IPS DF 19.7 (cell line): ENCODE data around the gene MYCL.
"Not testable (repeated sequence)": the region's sequence is repeated elsewhere in the genome, so short reads cannot be mapped to it uniquely, and the experiment has no call there.

Experiments used
- DNase-seq: peaks from one replicate; pipeline ENCODE4 v3.0.0-alpha.2; 2013; ENCODE audit warnings: low read depth, low spot score

The MYCL gene

DNA sequence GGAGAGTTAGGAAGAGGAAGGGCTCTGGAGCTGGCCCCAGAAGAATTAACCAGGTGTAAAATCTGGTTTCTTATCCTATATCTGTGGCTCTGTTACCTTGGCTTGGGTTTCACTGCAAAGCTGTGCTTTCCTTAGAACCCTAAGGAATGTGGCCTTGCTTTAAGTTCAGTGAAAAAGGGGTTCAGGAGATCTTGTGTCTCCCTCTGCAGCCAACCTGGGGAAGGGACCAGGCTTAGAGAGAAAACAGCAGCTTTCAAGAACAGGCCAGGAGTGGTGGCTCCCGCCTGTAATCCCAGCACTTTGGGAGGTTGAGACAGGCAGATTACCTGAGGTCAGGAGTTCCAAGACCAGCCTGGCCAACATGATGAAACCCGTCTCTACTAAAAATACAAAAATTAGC, 16.1 kb upstream of the MYCL start:
- no peak for DNase-seq

DNA sequence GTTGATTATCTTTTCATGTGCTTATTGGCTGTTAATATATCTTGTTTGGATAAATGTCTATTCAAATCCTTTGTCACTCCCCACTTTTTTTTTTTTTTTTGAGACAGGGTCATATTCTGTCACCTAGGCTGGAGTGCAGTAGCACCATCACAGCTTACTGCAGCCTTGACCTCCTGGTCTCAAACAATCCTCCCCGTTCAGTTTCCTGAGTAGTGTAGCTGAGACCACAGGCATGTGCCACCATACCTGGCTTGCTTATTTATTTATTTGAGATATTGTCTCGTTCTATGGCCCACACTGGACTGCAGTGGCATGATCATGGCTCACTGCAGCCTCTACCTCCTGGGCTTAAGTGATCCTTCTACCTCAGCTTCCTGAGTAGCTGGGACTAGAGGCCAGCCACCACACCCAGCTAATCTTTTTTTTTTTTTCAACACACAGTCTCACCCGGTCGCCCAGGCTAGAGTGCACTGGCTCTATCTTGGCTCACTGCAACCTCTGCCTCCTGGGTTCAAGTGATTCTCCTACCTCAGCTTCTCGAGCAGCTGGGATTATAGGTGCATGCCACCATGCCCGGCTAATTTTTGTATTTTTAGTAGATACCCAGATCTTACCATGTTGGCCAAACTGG, 13.9 kb upstream of the MYCL start:
- DNase-seq, result no peak

DNA sequence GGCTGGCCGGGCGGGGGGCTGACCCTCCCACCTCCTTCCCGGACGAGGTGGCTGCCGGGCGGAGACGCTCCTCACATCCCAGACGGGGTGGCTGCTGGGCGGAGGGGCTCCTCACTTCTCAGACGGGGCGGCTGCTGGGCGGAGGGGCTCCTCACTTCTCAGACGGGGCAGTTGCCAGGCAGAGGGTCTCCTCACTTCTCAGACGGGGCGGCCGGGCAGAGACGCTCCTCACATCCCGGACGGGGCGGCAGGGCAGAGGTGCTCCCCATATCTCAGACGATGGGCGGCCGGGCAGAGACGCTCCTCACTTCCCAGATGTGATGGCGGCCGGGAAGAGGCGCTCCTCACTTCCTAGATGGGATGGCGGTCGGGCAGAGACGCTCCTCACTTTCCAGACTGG, 11.4 kb upstream of the MYCL start:
- not testable (repeated sequence) for DNase-seq

DNA sequence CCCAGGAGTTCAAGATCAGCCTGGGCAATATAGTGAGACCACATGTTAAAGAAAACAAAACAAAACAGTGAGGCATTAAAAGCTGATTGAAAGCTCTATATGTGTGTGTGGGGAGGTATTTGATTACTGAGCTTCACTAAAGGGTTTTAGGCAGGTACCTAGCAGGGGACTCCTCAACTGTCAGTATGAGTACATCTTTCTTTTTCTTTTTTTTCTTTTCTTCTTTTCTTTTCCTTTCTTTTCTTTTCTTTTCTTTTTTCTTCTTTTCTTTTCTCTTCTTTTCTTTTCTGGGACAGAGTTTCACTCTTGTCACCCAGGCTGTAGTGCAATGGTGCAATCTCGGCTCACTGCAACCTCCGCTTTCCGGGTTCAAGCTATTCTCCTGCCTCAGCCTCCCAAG, 8.5 kb upstream of the MYCL start:
- no peak for DNase-seq

DNA sequence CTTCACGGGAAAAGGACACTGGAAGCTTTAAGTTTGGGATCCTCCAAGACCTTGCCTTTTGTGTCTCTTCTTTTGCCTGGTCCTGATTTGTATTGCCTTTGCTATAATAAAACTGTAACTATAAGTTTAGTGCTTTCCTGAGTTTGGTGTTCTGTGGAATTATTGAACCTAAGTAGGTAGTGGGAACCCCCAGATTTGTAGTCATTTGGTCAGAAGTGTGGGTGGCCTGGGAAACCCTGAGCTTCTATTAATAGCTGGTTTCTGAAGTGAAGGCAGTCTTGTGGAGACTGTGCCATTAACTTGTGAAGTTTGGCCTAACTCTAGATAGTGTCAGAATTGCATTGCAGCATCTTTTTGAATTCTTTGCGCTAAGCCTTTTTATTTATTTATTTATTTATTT, 6.8 kb upstream of the MYCL start:
- DNase-seq, result no peak

DNA sequence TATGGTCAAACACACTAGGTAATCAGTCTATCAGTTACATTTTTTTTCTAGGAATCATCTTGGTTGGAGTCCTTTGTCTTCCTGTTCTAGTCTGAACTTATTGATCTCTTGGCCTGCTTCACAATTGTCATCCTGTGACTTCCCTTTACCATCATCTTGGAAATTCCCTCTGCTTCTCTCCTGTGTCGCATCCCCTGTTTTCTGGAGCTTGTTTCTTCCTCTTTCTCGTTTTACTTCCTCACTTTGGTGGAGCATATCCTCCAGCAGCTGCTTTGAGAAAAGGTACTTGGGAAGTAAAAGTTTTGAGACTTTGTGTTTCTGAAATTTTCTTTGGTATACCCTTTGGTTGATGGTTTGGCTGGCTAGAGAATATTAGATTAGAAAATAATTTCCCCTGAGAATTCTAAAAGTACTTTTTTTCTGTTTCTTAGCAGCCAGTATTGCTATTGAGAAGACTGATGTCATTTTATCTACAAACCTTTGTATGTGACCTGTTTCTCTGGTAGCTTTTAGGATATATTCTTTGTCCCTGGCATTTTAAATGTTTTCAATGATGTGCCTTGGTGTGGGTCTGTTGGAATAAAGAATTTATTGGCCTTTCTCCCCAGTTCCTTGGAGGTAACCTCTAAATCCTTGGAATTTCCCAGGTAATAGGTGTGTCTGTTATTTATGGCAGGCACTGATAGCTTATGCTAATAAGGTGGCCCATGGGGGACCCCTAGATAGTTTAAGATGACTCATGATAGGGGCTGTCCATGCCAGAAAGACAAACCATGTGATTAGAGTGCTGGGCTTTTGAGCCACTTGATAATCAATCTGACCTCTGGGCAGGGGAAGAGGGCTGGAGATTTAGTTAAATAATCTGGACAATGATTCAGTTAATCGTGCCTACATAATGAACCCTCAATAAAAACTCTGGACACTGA, 6.1 kb upstream of the MYCL start:
- DNase-seq, result no peak

DNA sequence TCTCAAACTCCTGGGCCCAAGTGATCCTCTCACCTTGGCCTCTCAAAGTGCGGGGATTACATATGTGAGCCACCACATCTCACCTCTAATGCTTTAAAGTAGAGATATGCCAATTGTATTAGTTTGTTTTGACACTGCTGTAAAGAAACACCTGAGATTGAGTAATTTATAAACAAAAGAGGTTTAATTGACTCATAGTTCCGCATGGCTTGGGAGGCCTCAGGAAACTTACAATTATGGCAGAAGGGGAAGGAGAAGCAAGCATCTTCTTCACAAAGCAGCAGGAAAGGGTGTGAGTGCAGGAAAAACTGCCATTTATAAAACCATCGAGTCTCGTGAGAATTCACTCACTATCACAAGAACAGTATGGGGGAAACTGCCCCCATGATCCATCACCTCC, 3.5 kb upstream of the MYCL start:
- DNase-seq, result no peak

DNA sequence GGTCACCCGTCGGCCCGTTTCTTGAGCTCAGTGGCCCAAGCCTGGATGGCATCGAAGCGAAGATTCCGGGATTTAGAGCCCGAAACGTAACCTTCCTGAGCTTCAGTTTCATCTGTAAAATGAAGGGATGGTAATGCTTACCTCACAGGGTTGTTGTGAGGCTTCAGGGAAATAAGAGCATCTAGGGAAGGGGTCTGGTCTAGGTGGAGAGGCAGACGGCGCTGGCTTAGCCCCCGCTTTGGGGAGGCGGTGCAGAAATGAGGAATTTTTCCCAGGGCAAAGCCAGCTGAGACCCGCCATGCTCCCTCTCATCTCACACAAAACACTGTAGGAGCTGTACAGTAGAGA, 717 bp upstream of the MYCL start:
- no peak for DNase-seq

DNA sequence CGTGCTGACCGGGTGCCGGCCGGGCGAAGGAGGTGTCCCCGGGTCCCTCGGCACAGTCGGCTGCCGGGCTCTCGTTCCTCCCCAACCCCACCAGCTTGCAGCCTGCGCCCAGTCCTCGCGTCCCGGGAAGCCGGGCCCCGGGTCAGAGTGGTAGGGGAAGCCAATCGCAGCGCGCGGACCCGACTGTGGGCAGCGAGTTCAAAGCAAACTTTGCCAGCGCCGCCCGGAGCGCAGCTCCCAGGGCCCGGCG, 328 bp downstream of the MYCL start:
- no peak for DNase-seq

DNA sequence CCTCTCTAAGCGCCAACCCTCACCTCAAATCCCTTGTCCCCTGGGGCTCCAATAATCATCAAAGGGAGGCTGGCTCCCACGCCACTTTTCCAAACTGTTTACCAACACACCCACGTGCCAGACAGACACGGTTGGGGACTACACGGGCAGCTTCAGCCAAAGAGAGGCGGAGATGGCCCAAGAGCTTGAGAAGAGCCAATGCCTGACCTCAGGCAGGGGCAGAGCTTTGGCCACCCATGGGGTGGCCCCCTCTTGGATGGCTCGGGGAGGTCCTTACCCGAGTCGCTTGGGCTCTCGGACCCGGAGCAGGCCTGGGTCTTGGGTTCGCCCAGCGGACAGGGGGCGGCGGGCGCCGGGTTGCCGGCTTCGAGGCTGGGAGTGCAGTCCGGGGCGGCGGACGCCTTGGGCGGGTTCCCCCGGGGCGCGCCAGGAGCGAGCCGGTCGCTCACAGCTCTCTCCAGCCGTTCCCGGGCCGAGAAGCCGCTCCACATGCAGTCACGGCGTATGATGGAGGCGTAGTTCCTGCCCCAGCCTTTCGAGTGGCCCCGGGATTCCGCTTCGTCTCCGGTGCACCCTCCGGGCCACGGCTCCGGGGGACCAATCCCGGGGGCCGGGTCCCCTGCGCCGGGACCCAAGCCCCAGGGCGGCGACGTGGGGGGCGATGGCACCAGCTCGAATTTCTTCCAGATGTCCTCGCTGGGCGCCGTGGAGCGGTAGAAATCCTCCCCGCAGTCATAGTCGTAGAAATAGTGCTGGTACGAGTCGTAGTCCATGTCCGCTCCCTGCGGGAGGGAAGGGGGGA, 854 bp downstream of the MYCL start:
- DNase-seq, result no peak

DNA sequence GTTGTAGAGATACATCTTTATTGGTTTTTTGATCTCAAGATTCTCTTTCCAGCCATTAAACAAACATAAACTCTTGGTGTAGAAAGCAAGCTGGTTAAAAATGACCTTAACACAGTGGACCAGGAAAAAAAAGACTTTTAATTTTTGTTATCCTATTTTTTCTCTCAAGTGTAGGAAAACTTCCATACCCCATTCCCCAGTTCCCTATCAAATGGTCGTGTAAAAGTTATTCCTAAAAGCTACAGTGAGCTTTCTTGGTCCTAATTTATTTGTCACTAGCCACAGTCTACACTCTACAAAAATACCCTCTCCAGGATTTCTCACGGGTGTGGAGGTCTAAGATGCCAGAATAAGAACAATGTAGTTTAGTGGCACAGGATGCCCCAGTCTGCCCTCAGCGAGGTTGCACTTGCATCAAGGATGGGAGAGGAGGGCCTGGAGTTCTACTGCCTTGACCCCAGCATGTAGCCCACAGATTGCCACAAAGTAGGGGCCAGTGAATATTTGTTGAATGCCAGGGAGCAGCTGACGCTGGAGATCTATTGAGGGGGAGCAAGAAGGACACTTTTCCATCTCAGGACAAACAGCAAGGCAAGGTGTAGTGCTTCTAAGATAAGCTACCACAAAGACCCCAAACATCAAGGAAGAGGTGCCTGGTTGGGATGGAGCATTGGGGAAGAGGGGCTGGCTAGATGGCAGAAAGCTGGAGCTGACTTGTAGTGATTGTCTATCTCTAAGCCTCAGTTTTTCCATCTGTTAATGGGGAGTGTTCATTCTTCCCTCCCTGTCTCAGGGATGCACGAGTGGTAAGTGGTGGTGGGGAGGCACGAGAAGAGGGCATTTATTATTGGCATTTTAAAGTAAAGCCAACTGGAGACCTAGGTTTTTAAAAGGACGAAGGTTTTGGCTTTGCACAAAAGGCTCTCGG, 1.8 kb downstream of the MYCL start:
- no peak for DNase-seq

DNA sequence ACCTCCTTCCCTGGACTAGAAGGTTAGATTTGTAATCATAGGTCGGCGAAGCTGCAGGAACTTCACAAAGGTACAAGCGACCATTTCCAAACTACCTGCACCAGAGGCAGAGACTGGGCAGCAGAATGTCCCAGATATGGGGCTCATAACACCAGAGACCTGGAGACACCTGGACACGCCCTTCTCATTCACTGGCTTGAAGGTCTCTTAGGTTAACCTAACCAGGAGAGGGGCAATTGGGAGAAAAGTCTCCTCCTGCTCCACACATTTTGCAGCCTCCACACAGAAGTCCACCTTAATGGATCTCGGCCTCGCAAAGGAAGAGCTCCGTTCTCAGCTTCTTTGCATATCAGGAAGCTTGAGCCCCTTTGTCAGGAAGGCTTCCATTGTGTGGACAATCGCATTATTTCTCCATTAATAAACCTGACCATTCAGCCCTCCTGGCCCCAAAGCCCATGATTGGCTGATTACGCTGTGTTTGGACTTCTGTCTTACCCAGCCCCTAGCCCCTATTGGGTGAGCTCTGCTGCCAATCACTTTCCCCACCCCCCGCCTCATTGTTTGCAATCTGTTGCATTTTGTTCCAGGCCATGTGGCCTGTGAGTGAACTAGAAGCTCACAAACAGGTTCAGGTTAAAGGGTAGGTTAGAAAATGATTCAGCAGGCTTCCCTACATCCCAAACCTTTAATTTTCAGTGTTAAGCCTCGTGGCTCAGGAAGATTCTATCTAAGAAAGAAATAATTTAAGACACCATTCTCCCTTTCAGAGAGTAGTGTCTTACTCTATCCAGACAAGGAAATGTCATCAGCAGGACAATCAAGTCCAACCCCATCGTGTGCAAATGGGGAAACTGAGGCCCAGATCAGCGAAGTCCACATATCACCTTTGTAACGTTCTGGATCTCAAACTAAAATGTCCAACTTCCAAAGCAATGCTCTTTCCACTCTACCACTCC, 2.8 kb downstream of the MYCL start:
- no peak for DNase-seq

DNA sequence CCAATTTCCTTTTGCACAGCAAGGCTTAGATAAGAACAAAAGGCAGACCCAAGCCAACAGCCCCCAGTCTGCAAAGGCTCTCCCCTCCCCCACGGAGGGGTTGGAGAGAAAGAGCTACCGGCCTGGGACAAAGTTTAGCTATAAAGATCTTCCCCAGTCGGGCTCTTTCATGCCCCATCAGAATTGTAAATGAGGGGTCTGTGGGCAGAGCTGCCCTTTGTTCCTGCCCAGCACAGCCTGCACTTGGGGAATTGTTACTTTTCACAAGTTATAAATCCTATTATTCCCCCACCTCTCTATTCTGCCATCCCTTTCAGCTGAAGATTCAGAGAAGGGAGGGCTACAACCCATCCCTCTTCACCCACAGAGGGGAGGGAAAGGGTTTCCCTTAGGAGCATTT, 3.5 kb downstream of the MYCL start:
- no peak for DNase-seq

DNA sequence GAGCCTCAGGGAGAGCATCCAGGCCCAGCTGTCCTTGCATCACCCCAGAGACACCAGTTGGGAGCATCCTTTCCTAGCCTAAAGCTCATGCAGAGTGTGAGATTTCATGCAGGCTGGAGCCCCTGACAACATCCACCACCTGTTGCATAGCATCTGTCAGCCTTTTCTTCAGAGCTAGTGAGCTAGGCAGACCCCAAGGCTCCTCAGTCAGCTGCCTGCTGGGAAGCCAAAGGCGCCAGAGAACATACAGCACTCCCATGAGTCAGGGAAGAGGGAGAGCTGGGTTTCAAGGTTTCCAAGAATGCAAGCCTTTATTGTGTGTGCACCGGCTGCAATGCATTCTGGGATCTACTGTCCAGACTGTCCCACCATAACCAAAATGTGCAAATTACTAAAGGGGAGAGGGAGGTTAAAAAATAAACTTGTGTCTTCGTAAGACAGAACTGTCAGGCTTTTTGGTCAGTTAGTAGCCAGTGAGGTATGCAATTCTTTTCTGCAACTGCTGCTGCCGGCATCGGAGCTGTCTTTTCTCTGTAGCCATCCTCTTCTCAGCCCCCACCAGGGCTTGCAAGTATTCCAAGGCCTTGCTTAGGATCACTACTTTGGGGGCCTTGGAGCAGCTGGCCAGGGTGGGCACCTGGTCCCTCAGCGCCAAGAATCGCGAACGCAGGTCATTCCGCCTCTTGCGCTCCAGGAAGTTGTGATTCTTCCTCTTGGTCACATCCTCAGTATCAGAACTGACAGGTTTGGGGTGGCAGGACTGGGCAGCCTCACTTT, 4.6 kb downstream of the MYCL start:
- DNase-seq, result no peak

DNA sequence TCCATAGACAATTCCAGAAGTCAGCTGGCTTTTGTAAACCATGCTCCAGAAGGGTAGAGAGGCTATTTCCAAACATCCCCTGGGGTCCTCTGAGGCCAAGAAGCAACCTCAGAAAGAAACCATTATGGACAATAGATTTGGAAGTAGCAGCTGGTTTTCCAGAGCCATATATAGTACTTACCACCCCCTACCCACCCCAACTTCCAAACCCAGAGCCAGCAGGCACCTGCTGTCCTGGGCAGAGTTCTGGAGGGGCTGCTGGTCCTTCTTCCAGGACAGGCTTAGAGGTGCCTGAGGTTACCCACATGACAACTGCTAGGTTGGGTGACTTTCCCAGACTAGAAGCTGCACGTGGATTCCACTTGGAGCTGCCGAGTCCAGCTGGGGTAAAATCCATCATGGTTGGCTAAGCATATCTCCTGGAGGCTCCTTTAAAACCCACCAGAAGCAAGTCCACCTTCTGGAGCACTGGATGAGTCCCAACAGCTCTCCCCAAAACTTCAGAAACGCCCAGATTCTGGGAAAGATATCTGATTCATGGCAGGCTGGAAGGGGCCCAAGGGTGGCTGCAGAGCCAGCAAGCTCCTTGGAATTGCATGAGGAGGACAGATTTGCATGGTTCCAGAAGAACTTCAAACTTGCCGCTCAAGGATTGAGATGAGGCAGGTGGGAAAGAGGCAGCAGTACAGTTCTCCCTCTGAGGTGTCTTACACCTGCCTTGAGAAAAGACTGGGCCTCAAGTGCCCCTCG, 5.8 kb downstream of the MYCL start:
- no peak for DNase-seq

DNA sequence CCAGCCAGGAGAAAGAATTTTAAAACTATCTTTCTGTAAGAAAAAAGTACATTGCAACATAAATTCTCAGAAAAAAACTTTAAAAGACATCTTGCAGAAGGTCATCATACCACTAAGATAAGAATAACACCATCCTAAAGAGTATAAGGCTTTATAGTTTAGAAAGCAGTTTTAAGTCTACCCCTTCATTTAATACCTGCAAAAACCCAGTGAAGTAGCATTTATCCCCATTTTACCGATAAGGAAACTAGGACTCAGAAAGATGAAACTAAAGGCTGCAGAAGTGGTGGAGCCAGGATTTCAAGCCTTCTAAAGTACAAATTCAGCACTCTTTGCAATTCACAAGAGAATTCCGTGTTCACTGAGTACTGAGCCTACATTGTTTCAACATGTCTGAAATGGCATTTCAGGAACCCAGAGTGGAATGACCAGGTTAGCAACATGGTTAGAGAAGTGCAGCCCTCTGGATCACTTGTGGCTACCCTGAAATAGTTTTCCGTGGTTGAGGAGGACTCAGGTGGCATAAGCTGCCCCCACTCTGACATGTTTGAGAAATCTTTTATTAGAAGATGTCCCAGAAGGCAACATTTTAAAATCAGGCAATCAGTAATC, 6.7 kb downstream of the MYCL start:
- DNase-seq, result no peak

DNA sequence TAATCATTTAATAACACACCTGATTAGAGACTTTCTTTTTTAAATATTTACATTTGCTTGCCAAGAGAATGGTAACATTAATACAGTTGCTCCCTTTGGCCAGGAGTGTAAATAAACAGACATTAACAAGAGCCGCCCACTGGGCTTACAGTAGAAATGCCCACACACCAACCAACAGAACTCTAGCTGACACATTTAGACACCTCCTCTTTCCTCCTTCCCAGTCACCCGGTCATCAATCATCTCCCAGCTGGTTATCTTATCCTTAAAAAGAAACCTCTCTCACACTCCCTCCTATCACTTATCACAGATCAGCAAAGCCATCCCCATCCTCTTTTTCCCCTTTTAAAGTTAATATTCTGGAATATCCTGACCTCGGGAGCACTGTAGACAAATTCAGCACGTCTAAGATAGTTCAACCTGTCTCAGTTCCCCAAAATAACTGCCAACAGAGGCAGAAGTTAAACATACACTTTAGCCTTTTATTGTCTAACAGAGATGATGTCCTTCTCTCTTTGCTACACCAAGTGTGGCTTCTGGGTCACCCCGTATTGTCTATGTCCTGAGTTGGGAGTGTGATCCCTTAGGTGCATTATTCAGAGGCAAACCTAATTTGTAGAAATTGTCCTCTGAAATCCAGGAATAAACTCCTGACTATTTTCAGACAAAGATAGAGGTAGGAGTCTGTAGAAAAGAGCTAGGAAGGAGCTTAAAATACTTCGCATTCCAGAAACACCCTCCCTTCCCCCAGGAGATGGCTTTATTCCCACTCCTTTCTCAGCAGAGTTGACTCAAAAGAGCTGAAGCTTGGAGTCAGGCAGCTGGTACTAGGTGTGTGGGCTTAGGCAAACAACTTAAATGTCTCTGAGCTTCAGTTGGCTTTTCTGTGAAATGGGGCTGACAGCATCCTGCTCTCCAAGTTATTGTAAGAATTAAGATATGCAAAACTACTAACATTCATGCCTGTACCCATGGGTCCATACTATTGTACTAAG, 8.8 kb downstream of the MYCL start:
- no peak for DNase-seq
